IMR-90 (cell line): ENCODE results near the gene CHMP6. TPM values are rescaled to one million over a fixed set of nuclear protein-coding genes. Genes with fewer than 3 reads are reported as not detected.

ENCODE experiments used
- ATAC-seq: fragments of 200-7000 bp; cut with Tn5 transposase; 2 replicates; pipeline ENCODE4 v1.9.1; 2020; ENCODE audit warnings: low read depth, mild to moderate bottlenecking, moderate library complexity
- BruUV-seq: library from RNA; stranded (reverse); fragments of 400-500 nt; replicated peaks from 2 replicates; lab custom pipeline; 2021; lab: Mats Ljungman, UMichigan
- CTCF ChIA-PET: fragments of 300-600 bp; formaldehyde crosslinking; extraction: SDS; loops from one replicate; lab custom pipeline; 2021; ENCODE audit warnings: antibody characterized with exemption; lab: Yijun Ruan, JAX
- POLR2A ChIA-PET: fragments of 300-600 bp; sonication (Branson Sonifier 250); formaldehyde crosslinking; loops from one replicate; lab custom pipeline; 2022; ENCODE audit warnings: antibody characterized with exemption; ENCODE audit not compliant: unreplicated experiment; lab: Charles Lee
- DNase-seq: peaks from one replicate; pipeline ENCODE4 v3.0.0; 2013
- H2AFZ ChIP-seq: replicated peaks from 2 replicates; pipeline ENCODE3; 2013; ENCODE audit warnings: low read length, mild to moderate bottlenecking; ENCODE audit not compliant: poor library complexity
- H2AK5ac ChIP-seq: 2 replicates; pipeline ENCODE4 v1.6.1; 2013; ENCODE audit warnings: low read depth, low read length, inconsistent platforms
- H2AK9ac ChIP-seq: replicated peaks from 2 replicates; pipeline ENCODE3; 2013; ENCODE audit warnings: mild to moderate bottlenecking, low read depth, low read length, moderate library complexity; ENCODE audit not compliant: poor library complexity
- H2BK120ac ChIP-seq: 2 replicates; pipeline ENCODE4 v1.6.1; 2013; ENCODE audit warnings: low read depth, low read length, inconsistent platforms
- H2BK15ac ChIP-seq: 3 replicates; pipeline ENCODE4 v1.6.1; 2013; ENCODE audit warnings: low read depth, low read length, inconsistent platforms
- H2BK20ac ChIP-seq: 2 replicates; pipeline ENCODE4 v1.6.1; 2013; ENCODE audit warnings: low read depth, mild to moderate bottlenecking, inconsistent platforms, low read length, moderate library complexity
- H2BK5ac ChIP-seq: 2 replicates; pipeline ENCODE4 v1.6.1; 2013; ENCODE audit warnings: mild to moderate bottlenecking, low read depth, low read length, inconsistent platforms; ENCODE audit not compliant: poor library complexity, severe bottlenecking
- H3K14ac ChIP-seq: replicated peaks from 2 replicates; pipeline ENCODE4 v1.6.1; 2013; ENCODE audit warnings: low read depth, low read length, inconsistent platforms
- H3K18ac ChIP-seq: 2 replicates; pipeline ENCODE4 v1.6.1; 2013; ENCODE audit warnings: low read depth, low read length, control low read depth
- H3K23ac ChIP-seq: 2 replicates; pipeline ENCODE4 v1.6.1; 2013; ENCODE audit warnings: low read depth, low read length, inconsistent platforms
- H3K27ac ChIP-seq: 2 replicates; pipeline ENCODE4 v1.5.1; 2013; ENCODE audit warnings: mild to moderate bottlenecking, control low read depth, low read length; ENCODE audit not compliant: insufficient read depth
- H3K27me3 ChIP-seq: 2 replicates; pipeline ENCODE4 v1.6.1; 2013; ENCODE audit warnings: low read length; ENCODE audit not compliant: control insufficient read depth, insufficient read depth
- H3K36me3 ChIP-seq: 2 replicates; pipeline ENCODE4 v1.6.1; 2013; ENCODE audit warnings: low read length, mixed read lengths; ENCODE audit not compliant: control insufficient read depth, insufficient read depth
- H3K4ac ChIP-seq: 2 replicates; pipeline ENCODE4 v1.6.1; 2013; ENCODE audit warnings: low read depth, low read length, inconsistent platforms
- H3K4me1 ChIP-seq: 2 replicates; pipeline ENCODE4 v1.6.1; 2013; ENCODE audit warnings: low read length, mixed read lengths; ENCODE audit not compliant: control insufficient read depth, insufficient read depth
- H3K4me2 ChIP-seq: 2 replicates; pipeline ENCODE4 v1.6.1; 2013; ENCODE audit warnings: low read depth, mild to moderate bottlenecking, control low read depth, low read length, moderate library complexity
- H3K4me3 ChIP-seq: 2 replicates; pipeline ENCODE4 v1.5.1; 2013; ENCODE audit warnings: low read depth, mild to moderate bottlenecking, control low read depth, low read length, moderate library complexity; ENCODE audit not compliant: insufficient read depth
- H3K56ac ChIP-seq: 2 replicates; pipeline ENCODE4 v1.6.1; 2013; ENCODE audit warnings: low read length, inconsistent platforms; ENCODE audit not compliant: insufficient read depth; ENCODE audit errors: extremely low read depth
- H3K79me1 ChIP-seq, 2 experiments: 2 replicates each; pipeline ENCODE4 v1.6.1; 2013; ENCODE audit warnings: low read length in 2 of 2, inconsistent platforms in 1 of 2, low read depth in 1 of 2
- H3K9ac ChIP-seq: 2 replicates; pipeline ENCODE4 v1.6.1; 2013; ENCODE audit warnings: low read depth, low read length, control low read depth
- H3K9me1 ChIP-seq: 2 replicates; pipeline ENCODE4 v1.6.1; 2013; ENCODE audit warnings: low read length, inconsistent platforms; ENCODE audit not compliant: insufficient read depth
- H3K9me3 ChIP-seq: 2 replicates; pipeline ENCODE4 v1.6.1; 2013; ENCODE audit warnings: low read length; ENCODE audit not compliant: control insufficient read depth, insufficient read depth
- H4K20me1 ChIP-seq: 2 replicates; pipeline ENCODE4 v1.6.1; 2013; ENCODE audit warnings: low read length, inconsistent platforms; ENCODE audit not compliant: insufficient read depth
- H4K5ac ChIP-seq: 2 replicates; pipeline ENCODE4 v1.6.1; 2013; ENCODE audit warnings: mild to moderate bottlenecking, low read depth, low read length, control low read depth
- H4K8ac ChIP-seq, 2 experiments: 2 replicates each; pipeline ENCODE4 v1.6.1; 2013; ENCODE audit warnings: low read depth in 2 of 2, low read length in 2 of 2, control low read depth in 1 of 2, inconsistent platforms in 1 of 2
- H4K91ac ChIP-seq: 2 replicates; pipeline ENCODE4 v1.6.1; 2013; ENCODE audit warnings: low read depth, low read length, inconsistent platforms; ENCODE audit not compliant: insufficient read depth
- BHLHE40 ChIP-seq: fragments of 150-350 bp; IDR thresholded peaks from 2 replicates; pipeline ENCODE4 v1.6.1; 2016; ENCODE audit warnings: mild to moderate bottlenecking, low read depth, low read length
- CEBPB ChIP-seq: IDR thresholded peaks from 2 replicates; pipeline ENCODE4 v1.6.1; 2012; ENCODE audit warnings: low read depth, low read length, improper control_type of control experiment
- CHD1 ChIP-seq: IDR thresholded peaks from 2 replicates; pipeline ENCODE4 v1.6.1; 2012; ENCODE audit warnings: low read depth, low read length, improper control_type of control experiment
- FOS ChIP-seq: fragments of 150-350 bp; IDR thresholded peaks from 2 replicates; pipeline ENCODE4 v1.6.1; 2016; ENCODE audit warnings: low read depth, low read length
- MAFK ChIP-seq: IDR thresholded peaks from 2 replicates; pipeline ENCODE4 v1.6.1; 2012; ENCODE audit warnings: low read depth, low read length, improper control_type of control experiment
- MAZ ChIP-seq: IDR thresholded peaks from 2 replicates; pipeline ENCODE4 v1.6.1; 2012; ENCODE audit warnings: low read depth, mild to moderate bottlenecking, low read length, improper control_type of control experiment, moderate library complexity, borderline replicate concordance
- MXI1 ChIP-seq: IDR thresholded peaks from 2 replicates; pipeline ENCODE4 v1.6.1; 2012; ENCODE audit warnings: low read depth, mild to moderate bottlenecking, low read length, moderate library complexity, borderline replicate concordance
- NFE2L2 ChIP-seq: fragments of 150-350 bp; IDR thresholded peaks from 2 replicates; pipeline ENCODE4 v1.6.1; 2016; ENCODE audit warnings: low read depth, mild to moderate bottlenecking, low read length
- POLR2A ChIP-seq: IDR thresholded peaks from 2 replicates; pipeline ENCODE4 v1.6.1; 2012; ENCODE audit warnings: mild to moderate bottlenecking, low read depth, low read length
- RAD21 ChIP-seq: IDR thresholded peaks from 2 replicates; pipeline ENCODE4 v1.6.1; 2012; ENCODE audit warnings: low read length, improper control_type of control experiment
- RCOR1 ChIP-seq: IDR thresholded peaks from 2 replicates; pipeline ENCODE4 v1.6.1; 2012; ENCODE audit warnings: mild to moderate bottlenecking, low read length, improper control_type of control experiment; ENCODE audit not compliant: insufficient replicate concordance
- RFX5 ChIP-seq: IDR thresholded peaks from 2 replicates; pipeline ENCODE4 v1.8.0; 2012; ENCODE audit warnings: low read depth, mild to moderate bottlenecking, low read length, moderate library complexity
- SMC3 ChIP-seq: fragments of 150-350 bp; IDR thresholded peaks from 2 replicates; pipeline ENCODE4 v1.6.1; 2016; ENCODE audit warnings: low read depth, mild to moderate bottlenecking, antibody characterized with exemption, low read length, moderate library complexity
- whole genome bisulfite sequencing, 2 experiments: methylation state at CpG; one replicate each; pipeline versions ENCODE4 v1.1.5 to v1.1.7; 2013; ENCODE audit warnings: missing lambda C conversion rate in 2 of 2; ENCODE audit not compliant: insufficient read length in 1 of 2; ENCODE audit errors: extremely low coverage in 2 of 2; 5-methylcytosine and 5-hydroxymethylcytosine counted together
- dilution Hi-C: fragments of 300-500 bp; cut with HindIII; formaldehyde crosslinking; loops from one replicate; pipeline ENCODE4 v1.14.3; 2018; ENCODE audit warnings: low sequenced_read_pairs; ENCODE audit not compliant: unreplicated experiment
- in situ Hi-C: fragments of 300-500 bp; cut with MboI; formaldehyde crosslinking; loops from 3 replicates; pipeline ENCODE4 v1.14.3; 2019; ENCODE audit warnings: low sequenced_read_pairs, inconsistent platforms, mixed read lengths
- intact Hi-C: fragments of 100-400 bp; cut with micrococcal nuclease; formaldehyde crosslinking; loops from 2 replicates; pipeline ENCODE4 v1.10.0; 2022
- polyA plus RNA-seq, 3 experiments: library from polyadenylated mRNA; depleted of rRNA; stranded (reverse); fragments of >200 nt; gene quantifications; 2 replicates each; pipeline ENCODE4 v1.2.3, GENCODE V29; 2012; ENCODE audit warnings: low replicate concordance in 1 of 3
- total RNA-seq: library from RNA; depleted of rRNA; stranded (reverse); fragments of >200 nt; gene quantifications from 2 replicates; pipeline ENCODE4 v1.2.3, GENCODE V29; 2012
- TF ChIP-seq, protein P1 (sequence below): fragments of 150-350 bp; IDR thresholded peaks from 2 replicates; pipeline ENCODE4 v1.6.1; 2016; ENCODE audit warnings: low read depth, mild to moderate bottlenecking, low read length, moderate library complexity, borderline replicate concordance
- TF ChIP-seq, protein P2 (sequence below): conservative IDR thresholded peaks from 2 replicates; pipeline ENCODE4 v1.5.1; 2012; ENCODE audit warnings: mild to moderate bottlenecking, low read depth, low read length, improper control_type of control experiment
- TF ChIP-seq, protein P3 (sequence below): fragments of 150-350 bp; IDR thresholded peaks from 2 replicates; pipeline ENCODE4 v1.6.1; 2017; ENCODE audit warnings: mild to moderate bottlenecking, antibody characterized with exemption, low read length, low read depth

Gene CHMP6
- total and polyA plus RNA-seq, 2 of the 4 experiments (the other 2 are of a cell fraction): 5.0 to 40.3 TPM

DNA sequence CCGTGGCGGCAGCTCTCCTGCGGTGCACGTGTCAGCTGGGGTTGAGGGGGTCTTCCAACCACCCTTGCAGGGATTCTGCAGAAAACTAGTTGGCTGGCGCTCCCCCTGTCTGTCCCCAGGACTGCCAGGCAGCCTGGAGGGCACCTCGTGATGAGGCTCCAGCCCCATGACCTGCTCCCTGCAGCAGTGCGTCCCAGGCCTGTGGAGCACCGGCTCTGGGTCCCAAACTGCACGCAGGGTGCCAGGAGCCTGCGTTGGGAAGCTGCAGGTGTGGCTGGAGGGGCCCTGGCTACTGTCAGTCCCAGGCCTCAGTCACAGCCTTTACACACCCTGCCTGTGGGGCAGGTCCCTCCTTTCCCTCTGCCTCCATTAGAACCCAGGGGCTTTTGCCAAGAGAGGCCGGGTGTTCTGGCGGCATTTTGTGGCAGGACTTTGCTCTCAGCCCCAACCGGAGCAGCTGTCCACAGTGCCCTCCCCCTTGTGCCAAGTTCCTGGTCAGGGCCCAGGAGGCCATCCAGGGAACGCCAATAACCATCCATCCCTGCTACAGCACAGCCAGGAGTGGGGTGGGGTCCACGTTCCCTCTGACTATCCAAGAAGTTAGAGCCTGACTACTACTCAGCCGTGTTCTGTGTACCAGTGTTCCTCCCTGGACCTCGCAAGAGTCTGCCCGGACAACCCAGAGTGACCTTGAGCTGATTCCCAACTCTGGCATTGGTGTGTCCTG lies 9.2 kb downstream of the CHMP6 start:
- ChIA-PET CTCF (no interaction called here), POLR2A (no interaction called here)
- intact Hi-C loops: no loop called here

More for the DNA sequence above, 9.2 kb downstream of the CHMP6 start:
- Histone ChIP-seq H3K9me3 (no peaks in the 10 kb centered on the region), H3K36me3 (peaks cover 39% of the 10 kb centered on the region), H3K56ac (no peak overlapping the region), H2BK20ac (no peak overlapping the region), H3K18ac (no peak overlapping the region), H3K4me3 (no peak overlapping the region), H4K5ac (no peak overlapping the region), H2AFZ (no peak overlapping the region), H2BK5ac (no peak overlapping the region), H2BK15ac (no peak overlapping the region), H3K14ac (no peak overlapping the region), H3K27ac (no peak overlapping the region), H3K4ac (no peak overlapping the region), H2BK120ac (no peak overlapping the region), H3K27me3 (peaks cover 15% of the 10 kb centered on the region), H3K4me2 (no peak overlapping the region), H3K4me1 (peaks cover 9% of the 10 kb centered on the region), H4K91ac (no peak overlapping the region), H3K79me1 (no peaks in the 10 kb centered on the region), H2AK5ac (no peak overlapping the region), H2AK9ac (no peak overlapping the region), H3K9ac (no peak overlapping the region), H3K9me1 (no peaks in the 10 kb centered on the region), H3K23ac (no peak overlapping the region), H4K20me1 (peaks cover 7% of the 10 kb centered on the region; the same call in 1 of the 2 replicates), H4K8ac (no peak overlapping the region)
- ATAC-seq (no peak), DNase-seq (no peak)
- dilution Hi-C loops: no loop called here
- 92% methylated on average over 4 of the region's 18 CpGs; no CpG with 5 or more reads in 1 of the 2 experiments for WGBS, 2 experiments
- in situ Hi-C loops: no loop called here
- no peak for TF ChIP-seq MAFK
- no peak for TF ChIP-seq CHD1
- no peak for TF ChIP-seq MXI1
- TF ChIP-seq NFE2L2: no peak
- no peak for TF ChIP-seq BHLHE40
- TF ChIP-seq, protein P1, sequence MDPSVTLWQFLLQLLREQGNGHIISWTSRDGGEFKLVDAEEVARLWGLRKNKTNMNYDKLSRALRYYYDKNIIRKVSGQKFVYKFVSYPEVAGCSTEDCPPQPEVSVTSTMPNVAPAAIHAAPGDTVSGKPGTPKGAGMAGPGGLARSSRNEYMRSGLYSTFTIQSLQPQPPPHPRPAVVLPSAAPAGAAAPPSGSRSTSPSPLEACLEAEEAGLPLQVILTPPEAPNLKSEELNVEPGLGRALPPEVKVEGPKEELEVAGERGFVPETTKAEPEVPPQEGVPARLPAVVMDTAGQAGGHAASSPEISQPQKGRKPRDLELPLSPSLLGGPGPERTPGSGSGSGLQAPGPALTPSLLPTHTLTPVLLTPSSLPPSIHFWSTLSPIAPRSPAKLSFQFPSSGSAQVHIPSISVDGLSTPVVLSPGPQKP: no peak
- TF ChIP-seq RFX5: no peak
- no peak for TF ChIP-seq FOS
- TF ChIP-seq, protein P2, sequence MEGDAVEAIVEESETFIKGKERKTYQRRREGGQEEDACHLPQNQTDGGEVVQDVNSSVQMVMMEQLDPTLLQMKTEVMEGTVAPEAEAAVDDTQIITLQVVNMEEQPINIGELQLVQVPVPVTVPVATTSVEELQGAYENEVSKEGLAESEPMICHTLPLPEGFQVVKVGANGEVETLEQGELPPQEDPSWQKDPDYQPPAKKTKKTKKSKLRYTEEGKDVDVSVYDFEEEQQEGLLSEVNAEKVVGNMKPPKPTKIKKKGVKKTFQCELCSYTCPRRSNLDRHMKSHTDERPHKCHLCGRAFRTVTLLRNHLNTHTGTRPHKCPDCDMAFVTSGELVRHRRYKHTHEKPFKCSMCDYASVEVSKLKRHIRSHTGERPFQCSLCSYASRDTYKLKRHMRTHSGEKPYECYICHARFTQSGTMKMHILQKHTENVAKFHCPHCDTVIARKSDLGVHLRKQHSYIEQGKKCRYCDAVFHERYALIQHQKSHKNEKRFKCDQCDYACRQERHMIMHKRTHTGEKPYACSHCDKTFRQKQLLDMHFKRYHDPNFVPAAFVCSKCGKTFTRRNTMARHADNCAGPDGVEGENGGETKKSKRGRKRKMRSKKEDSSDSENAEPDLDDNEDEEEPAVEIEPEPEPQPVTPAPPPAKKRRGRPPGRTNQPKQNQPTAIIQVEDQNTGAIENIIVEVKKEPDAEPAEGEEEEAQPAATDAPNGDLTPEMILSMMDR: no peak
- TF ChIP-seq, protein P3, sequence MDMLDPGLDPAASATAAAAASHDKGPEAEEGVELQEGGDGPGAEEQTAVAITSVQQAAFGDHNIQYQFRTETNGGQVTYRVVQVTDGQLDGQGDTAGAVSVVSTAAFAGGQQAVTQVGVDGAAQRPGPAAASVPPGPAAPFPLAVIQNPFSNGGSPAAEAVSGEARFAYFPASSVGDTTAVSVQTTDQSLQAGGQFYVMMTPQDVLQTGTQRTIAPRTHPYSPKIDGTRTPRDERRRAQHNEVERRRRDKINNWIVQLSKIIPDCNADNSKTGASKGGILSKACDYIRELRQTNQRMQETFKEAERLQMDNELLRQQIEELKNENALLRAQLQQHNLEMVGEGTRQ: no peak
- no peak for TF ChIP-seq RAD21
- no peak for TF ChIP-seq MAZ
- no peak for TF ChIP-seq POLR2A
- no peak for TF ChIP-seq RCOR1
- no peak for TF ChIP-seq CEBPB
- no peak for TF ChIP-seq SMC3
- no TSS peak for BruUV-seq
